HG03103 (cell line): ENCODE data around the gene ZNHIT1.
"Not testable (repeated sequence)": the region's sequence is repeated elsewhere in the genome, so short reads cannot be mapped to it uniquely, and the experiment has no call there.

Experiments used
- ATAC-seq: cut with Tn5 transposase; IDR thresholded peaks from one replicate; pipeline ENCODE4 v1.9.1; 2021; ENCODE audit warnings: low read depth; ENCODE audit not compliant: unreplicated experiment

ZNHIT1 gene

DNA sequence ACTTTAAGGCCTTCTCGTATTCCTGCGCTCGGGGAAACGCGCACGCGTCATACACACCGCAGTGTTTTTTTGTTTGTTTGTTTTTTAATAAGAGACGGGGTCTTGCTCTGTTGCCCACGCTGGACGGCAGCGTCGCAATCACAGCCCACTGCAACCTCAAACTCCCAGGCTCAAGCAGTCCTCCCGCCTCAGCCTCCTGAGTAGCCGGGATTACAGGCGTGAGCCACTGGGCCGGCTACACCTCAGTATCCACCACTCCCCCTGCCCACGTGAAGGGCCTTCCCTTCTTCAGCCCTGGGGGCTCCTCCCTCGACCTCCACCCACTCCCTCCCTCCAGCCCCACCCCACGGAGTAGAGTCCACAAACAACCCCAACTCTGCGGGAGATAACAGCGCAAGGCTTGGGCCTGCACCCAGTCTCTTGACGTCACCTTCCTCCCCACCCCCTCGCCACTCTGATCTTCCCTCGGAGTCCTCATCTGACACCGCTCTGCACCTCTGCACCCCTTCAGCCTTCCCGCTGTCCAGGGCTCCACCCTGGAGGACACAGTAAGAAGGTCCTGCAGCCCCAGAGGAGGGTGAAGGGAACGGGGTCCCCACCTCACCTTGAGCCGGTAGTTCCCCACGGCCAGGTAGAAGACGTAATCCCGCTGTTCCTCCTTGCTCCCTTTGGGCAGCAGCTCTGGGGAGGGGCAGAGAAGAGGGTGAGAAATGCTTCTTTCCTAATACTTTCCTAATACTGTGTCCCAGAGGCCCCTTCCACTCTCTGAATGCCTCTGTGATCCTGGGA, 22.5 kb downstream of the ZNHIT1 start:
- ATAC-seq: no peak

DNA sequence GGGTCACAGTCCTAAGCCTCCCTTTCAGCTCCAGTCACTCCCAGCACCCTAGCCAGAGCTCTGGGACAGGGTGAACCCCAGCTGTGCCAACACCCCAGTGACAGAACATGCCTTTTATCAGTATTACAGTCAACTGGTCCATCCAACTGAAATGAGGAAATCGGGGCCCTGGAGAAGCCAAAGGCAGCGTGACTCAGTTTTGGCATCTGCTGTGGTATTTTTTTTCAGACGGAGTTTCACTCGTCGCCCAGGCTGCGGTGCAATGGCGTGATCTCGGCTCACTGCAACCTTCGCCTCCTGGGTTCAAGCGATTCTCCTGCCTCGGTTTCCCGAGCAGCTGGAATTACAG, 23.0 kb downstream of the ZNHIT1 start:
- no peak for ATAC-seq

DNA sequence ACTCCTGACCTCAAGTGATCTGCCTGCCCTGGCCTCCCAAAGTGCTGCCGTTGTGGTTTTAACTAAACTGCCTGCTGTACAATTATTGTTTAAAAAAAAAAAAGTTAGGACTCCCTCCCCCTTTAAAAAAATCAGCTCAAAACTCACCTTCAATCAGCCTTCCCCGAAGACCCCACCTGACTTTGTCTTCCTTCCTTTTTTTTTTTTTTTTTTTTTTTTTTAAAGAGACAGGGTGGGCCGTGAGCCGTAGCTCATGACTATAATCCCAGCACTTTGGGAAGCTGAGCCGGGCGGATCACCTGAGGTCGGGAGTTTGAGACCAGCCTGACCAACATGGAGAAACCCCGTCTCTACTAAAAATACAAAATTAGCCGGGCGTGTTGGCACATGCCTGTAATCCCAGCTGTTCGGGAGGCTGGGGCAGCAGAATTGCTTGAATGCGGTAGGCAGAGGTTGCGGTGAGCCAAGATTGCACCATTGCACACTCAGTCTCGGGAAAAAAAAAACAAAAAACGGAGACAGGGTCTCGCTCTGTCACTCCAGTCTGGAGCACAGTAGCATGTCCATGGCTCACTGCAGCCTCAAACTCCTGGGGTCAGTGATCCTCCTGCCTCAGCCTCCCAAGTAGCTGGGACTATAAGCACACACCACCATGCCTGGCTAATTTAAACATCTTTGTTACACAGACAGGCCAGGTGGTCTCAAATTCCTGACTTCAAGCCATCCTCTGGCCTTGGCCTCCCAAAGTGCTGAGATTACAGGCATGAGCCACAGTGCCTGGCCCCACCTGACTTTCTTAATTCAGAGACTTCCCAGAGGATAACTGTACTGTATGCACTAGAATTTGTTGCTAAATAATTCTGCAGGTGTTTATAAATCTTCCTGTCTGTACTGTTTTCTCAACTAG, 23.7 kb downstream of the ZNHIT1 start:
- ATAC-seq: no peak

DNA sequence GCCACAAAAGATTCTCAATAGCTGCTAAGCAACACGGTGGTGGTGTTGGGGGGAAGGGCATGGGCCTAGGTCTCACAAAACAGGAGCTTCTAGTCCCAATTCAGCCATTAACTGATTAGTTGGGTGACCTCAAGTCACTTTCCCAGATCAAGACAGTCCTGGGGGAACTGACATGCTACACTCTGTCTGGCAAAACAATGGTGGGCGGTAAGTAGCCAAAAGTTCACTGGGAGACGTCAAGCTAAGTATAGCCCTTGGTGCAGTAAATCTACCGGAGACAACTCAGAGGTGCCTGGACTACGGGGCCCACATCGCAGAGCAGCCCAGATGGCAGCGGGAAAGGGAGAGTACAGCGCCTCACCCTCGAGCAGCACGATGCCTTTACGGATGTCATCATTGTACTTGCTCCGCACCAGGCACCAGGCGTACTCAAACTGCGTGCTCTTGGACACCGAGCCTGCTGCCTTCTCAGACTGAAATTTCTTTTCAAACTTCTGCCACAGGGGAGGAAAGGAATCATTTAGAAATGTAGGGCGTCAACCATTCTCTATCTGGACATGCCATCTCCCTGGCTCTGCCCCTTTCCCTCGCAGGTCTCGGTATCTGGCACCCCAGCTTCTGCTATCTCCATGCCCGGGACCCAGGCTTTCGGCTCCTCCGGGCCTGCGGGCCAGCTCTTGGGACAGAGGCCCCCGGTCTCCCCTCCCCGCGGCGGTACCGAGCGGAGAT, 25.8 kb downstream of the ZNHIT1 start:
- no peak for ATAC-seq

DNA sequence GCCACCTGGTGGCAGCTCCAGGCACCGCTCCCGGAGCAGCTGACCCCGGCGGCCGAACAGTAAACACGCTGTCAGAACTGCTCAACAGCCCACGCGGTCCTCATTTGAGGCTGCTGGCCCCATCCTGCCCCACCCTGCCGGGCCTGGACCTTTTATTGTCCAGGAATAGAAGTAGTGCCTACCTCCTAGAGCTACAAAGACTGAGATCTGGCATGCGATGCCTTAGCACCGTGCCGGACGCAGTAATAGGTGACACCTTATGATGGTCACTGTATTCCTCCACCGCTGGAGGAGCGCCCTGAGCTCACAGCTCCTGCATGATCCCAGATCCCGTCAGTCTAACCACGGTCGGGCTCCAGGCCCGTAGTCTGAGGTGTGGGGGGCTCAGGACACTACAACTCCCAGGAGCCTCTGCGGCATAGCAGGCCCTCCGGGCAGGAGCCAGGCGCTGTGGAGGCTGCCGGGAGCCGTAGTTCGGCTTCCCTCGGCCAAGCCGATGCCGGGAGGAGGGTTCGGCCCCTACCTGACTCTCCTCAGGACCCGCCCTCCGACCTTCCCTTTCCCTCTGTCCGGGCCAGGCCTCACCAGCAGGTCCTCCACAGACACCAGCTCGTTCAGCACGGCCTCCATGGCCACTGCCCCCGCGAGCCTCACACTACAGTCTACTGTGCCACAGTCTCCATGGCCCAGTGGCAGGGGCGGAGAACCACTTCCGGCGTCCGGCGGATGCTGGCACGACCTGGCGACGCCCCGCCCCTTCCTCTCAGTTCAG, 26.6 kb downstream of the ZNHIT1 start, which contains the start of gene FIS1:
Gene FIS1 (minus strand): TSS at position 707 of the 772 bp plus-strand sequence. CDS start 77 bp downstream, at position 630.
- ATAC-seq: peak; percentile 89

DNA sequence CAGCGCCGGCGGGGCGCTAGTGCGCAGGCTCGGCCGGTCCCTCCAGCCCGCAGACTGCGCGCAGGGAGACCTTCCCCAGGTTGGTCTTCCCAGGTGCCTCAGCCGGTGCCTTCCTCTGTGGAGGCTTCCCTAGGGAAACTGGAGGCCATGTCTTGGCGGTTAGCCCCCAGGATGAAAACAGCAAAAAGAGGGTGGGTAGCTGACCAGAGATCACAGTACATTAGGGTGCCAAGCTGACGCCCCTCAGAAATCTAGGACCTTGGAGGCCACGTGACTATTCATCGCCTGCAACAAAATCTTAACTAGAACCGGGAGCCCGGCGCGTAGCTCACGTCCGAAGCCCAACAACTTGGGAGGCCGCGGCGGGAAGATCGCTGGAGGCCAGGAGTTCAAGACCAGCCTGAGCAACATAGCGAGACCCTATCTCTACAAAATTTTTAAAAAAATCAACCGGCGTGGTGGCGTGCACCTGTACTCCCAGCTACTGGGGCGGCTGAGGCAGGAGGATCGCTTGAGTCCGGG, 27.2 kb downstream of the ZNHIT1 start:
- no peak for ATAC-seq

DNA sequence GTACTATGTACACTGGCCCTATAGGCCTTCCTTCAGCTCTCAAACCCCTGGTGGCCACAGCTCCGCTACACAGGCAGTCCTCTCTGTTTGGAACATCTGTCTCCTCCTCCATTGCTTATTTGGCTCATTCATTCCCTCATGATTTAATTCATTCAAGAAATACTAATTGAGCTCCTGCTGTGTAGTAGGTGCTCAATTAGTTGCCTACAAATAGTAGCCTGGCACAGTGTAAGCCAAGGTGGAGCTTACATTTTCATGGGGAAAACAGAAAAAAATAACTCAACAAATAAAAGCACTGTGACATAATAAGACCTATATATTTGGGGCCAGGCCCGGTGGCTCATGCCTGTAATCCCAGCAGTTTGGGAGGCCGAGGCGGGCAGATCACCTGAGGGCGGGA, 30.3 kb downstream of the ZNHIT1 start:
- ATAC-seq: no peak

DNA sequence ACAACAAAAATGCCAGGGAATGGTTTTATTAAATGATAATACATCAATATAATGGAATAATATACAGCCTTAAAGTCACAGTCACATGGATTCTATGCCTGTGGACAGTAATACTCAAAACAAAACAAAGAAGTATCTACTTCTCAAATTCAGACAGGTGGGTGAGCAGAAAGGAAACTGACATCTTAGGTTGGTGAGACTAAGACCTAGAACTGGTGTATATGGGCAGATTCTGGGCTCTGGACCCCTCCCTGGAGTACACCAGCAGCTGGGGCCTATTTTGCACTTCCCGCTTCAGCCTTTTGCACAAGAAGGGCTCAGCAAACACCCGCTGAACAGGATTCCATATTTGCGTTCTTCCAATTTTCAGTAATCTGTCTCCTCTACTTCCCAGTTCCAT, 32.4 kb downstream of the ZNHIT1 start:
- no peak for ATAC-seq

DNA sequence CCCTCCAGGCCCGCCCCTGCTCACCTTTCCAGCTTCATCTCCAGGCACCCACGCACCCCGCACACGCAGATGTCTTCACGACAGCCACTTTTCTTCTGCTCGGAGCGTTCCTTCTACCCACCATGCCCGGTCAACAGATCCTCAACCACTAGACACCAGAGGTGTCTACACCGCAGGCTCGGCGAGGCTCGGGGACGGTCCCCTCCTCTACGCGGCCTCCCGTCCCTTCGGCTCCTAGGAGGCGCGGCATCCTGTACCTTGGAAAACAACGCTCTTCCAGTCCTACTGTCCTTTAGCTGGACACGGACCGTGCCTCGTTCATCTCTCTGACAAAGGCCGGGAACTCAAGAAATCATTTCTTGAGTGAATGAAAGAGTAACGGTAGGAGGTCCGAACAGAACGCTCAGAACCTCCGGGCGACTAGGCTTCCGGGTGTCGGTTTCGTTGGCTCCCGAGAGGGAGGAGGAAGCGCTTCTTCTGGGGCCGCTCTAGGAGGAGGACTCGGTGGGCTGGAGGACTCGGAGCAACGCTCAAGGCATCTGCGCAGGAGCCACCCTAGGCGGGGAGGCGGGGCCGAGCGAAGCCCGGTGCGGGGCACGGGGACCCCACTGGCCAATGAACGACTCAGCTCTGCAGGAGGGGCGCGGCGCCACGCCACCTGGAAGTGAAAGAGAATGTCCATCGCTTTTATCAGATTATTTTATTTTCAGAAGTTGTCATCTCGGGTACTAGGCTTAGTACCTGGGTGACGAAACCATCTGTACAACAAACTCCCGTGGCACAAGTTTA, 34.1 kb downstream of the ZNHIT1 start:
- peak; percentile 97 for ATAC-seq

DNA sequence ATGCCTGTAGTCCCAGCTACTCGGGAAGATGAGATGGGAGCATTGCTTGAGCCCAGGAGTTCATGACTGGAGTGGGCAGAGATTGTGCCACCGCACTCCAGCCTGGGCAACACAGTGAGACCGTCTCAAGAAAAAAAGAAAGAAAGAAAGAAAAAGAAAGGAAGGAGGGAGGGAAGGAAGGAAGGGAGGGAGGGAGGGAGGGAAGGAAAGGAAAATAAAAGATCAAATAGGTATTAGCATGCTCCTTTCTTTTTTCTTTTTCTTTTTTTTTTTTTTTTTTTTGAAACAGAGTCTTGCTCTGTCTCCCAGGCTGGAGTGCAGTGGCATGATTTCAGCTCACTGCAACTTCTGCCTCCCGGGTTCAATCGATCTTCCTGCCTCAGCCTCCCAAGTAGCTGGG, 35.2 kb downstream of the ZNHIT1 start:
- not testable (repeated sequence) for ATAC-seq

DNA sequence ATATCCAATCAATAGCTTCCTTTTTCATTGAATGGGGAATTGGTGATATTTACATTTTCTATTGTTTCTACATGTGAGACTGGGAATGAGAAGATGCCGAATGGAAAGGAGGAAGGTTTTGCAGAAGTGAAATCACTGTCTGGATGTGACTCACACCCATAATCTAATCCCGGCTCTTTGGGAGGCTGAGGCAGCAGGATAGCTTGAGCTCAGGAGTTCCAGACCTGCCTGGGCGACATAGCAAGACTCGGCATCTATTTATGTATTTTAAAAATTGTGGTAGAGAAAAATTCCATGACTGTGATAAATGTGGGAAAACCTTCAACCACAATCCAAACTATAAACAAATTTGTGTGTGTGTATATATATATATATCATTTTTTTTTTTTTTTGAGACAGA, 37.8 kb downstream of the ZNHIT1 start:
- no peak for ATAC-seq

DNA sequence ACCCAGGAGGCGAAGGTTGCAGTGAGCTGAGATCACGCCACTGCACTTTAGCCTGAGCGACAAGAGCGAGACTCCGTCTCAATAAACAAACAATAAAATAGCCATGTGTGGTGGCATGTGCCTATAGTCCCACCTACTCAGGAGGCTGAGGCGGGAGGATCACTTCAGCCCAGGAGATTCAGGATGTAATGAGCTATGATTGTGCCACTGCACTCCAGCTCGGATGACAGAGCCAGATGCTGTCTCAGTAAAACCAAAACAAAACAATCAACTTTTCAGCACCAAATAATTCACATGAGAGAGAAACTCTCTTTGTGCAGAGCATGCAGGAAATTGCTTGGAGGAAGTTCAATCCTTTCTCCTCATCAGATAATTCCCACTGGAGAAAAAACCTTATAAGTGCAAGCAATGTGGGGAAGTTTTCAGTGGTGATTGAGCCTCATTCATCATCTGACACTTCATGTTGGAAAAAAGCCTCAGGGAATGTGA, 40.3 kb downstream of the ZNHIT1 start:
- ATAC-seq: no peak

DNA sequence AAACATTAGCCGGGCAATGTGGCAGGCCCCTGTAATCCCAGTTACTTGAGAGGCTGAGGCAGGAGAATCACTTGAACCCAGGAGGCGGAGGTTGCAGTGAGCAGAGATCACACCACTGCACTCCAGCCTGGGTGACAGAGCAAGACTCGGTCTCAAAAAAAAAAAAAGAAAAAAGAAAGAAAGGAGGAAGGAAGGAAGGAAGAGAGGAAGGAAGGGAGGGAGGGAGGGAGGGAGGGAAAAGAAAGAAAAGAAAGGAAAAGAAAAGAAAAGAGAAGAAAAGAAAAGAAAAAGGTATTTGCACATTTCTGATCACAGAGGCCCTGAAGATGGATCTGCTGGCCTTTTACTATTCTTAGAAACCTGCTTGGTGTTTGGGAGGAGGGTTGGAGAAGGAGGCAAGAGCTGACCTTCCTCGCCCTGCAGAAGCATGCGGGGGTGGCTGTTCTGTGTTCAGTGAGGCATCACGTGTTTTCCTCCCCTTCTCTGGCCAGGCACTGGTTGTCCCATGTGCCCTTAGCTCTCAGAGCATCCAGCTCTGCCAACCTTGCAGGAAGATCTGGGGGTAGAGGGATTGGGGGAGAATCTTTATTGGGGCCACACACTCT, 46.2 kb downstream of the ZNHIT1 start:
- ATAC-seq: not testable (repeated sequence)

DNA sequence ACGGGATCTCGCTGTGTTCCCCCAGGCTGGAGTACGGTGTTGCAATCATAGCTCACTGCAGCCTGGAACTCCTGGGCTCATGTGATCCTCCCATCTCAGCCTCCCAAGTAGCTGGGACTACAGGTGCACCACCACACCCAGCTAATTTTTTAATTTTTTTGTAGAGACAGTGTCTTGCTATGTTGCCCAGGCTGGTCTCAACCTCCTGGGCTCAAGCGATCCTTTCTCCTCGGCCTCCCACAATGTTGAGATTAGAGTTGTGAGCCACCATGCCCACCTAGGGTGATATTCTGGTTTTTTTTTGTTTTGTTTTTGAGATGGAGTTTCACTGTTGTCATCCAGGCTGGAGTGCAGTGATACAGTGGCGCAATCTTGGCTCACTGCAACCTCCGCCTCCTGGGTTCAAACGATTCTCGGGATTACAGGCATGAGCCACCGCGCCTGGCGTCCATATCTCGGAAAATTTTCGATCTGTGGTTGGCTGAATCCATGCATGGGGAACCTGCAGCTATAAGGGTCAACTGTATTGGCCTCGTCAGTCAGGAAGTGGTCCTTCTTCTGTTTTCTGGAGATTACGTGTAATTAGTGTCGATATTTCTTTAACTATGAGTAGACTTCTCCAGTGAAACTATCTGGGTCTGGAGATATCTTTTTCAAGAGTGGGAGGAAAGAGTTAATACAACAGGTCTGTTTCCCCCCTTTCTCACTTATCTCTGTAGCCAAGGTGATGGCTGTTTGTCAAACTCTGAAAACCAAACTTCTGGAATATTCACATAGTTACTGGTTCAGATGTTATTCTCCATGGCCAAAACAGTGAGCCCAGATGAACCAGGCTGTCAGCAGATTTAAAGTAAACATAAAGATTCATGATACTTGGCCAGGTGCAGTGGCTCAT, 47.9 kb downstream of the ZNHIT1 start:
- no peak for ATAC-seq

DNA sequence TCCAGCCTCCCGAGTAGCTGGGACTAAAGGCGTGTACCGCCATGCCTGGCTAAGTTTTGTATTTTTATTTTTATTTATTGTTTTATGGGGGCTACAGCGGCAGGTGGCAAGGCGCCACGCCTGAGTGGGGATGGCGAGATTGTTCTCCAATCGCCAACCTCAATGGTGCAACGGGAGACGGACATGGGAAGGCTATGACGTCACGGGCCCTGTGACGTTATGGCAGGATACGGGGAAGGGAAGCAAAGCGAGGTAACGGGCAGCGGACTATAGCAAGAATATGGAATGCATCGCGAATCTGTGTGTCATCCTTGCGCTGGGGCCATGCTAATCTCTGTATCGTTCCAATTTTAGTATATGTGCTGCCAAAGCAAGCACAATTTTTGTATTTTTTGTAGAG, 51.7 kb downstream of the ZNHIT1 start:
- ATAC-seq: no peak

DNA sequence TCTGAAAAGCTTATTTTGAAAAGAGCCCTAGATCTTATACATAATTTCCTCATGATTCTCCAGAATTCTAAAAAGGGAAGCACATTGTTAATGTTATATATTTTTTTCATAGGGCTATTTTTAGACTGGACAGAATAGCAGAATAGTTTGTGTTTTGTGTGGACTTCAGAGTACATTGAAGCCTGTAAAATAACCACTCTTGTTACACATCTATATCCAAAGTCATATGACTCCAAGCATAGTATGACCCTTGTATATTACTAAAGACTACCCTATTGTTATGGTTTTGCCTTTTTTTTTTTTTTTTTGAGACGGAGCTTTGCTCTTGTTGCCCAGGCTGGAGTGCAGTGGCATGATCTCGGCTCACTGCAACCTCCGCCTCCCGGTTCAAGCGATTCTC, 53.1 kb downstream of the ZNHIT1 start:
- no peak for ATAC-seq

DNA sequence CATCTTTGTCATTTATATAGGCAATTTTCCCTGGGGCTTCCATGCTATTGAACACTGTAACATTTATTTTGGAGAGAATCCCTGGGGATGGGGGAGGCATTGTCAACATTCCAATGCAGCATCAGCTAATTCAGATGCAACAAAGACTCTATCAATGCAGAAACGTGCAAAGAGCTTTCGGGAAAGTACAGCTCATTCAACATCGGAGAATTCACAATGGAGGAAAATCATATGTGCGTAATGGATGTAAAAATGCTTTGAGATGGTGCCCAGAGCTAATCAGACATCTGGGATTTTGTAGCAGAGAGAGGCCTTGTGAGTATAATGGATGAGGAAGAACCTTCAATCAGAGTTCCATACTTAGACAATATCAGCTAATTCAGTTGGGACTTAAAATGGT, 55.2 kb downstream of the ZNHIT1 start:
- no peak for ATAC-seq
